Measurements from ENCODE around the gene ZHX3.

- TF ChIP-seq CTCF (IDR thresholded peaks at IDR 0.05) (no peak), POLR2A (IDR thresholded peaks at IDR 0.05) (no peak), EP300 (IDR thresholded peaks at IDR 0.05) (no peak)
Measured at GRCh38 chr20:41335591-41335990, 18.1 kb upstream of the ZHX3 start.
